Stimulated activated CD4-positive, alpha-beta T cell treated with anti-CD3 and anti-CD28 coated beads, Interleukin-4, amount 100 ng/mL, for 4 hours (primary cell): ENCODE measurements around the gene CACNG7.

Experiments
- DNase-seq, 2 experiments: peaks; one replicate each; pipeline ENCODE4 v3.0.0-alpha.2; 2020

CACNG7 gene

GRCh38 chr19:53879140-53880081, 29.7 kb upstream of the CACNG7 start:
- peak; percentile 75 for DNase-seq

GRCh38 chr19:53880711-53881481, 28.2 kb upstream of the CACNG7 start:
- no peak for DNase-seq

GRCh38 chr19:53881482-53882390, 27.3 kb upstream of the CACNG7 start, which contains the start of gene PRKCG:
Gene PRKCG, plus strand, starts transcription at chr19:53882197. Its CDS starts 298 bp downstream, at chr19:53882495.
- peak; percentile 47 for DNase-seq

GRCh38 chr19:53882391-53883050, 26.6 kb upstream of the CACNG7 start:
- DNase-seq, result no peak

- DNase-seq, result no peak
Observed at GRCh38 chr19:53883231-53883661, 25.8 kb upstream of the CACNG7 start.

GRCh38 chr19:53883741-53884140, 25.3 kb upstream of the CACNG7 start:
- no peak for DNase-seq

GRCh38 chr19:53884256-53884655, 24.8 kb upstream of the CACNG7 start:
- DNase-seq, result no peak

GRCh38 chr19:53885036-53885435, 24.0 kb upstream of the CACNG7 start:
- DNase-seq, result no peak

- no peak for DNase-seq
Observed at GRCh38 chr19:53892301-53892980, 16.6 kb upstream of the CACNG7 start.

- no peak for DNase-seq
Observed at GRCh38 chr19:53892981-53893325, 16.1 kb upstream of the CACNG7 start.

- no peak for DNase-seq
Observed at GRCh38 chr19:53894707-53895106, 14.4 kb upstream of the CACNG7 start.

- no peak for DNase-seq
Observed at GRCh38 chr19:53896682-53897081, 12.4 kb upstream of the CACNG7 start.

- no peak for DNase-seq
Observed at GRCh38 chr19:53897459-53897858, 11.6 kb upstream of the CACNG7 start.

GRCh38 chr19:53898166-53898565, 10.9 kb upstream of the CACNG7 start:
- no peak for DNase-seq

- no peak for DNase-seq
Observed at GRCh38 chr19:53898636-53899341, 10.3 kb upstream of the CACNG7 start.

GRCh38 chr19:53900191-53900860, 8.8 kb upstream of the CACNG7 start:
- no peak for DNase-seq

GRCh38 chr19:53903055-53903680, 5.9 kb upstream of the CACNG7 start:
- no peak for DNase-seq

- no peak for DNase-seq
Observed at GRCh38 chr19:53904909-53905308, 4.2 kb upstream of the CACNG7 start.

- no peak for DNase-seq
Observed at GRCh38 chr19:53905787-53906186, 3.3 kb upstream of the CACNG7 start.
